ENCODE measurements around the gene ATAT1. TPM values are rescaled to one million over a fixed set of nuclear protein-coding genes. Genes with fewer than 3 reads are reported as not detected.

The ATAT1 gene
- total and polyA plus RNA-seq, 2 of the 13 experiments (the other 11 are each of a cell fraction or from before 2014, with no cell fraction given), result 9.2 to 23.6 TPM

DNA sequence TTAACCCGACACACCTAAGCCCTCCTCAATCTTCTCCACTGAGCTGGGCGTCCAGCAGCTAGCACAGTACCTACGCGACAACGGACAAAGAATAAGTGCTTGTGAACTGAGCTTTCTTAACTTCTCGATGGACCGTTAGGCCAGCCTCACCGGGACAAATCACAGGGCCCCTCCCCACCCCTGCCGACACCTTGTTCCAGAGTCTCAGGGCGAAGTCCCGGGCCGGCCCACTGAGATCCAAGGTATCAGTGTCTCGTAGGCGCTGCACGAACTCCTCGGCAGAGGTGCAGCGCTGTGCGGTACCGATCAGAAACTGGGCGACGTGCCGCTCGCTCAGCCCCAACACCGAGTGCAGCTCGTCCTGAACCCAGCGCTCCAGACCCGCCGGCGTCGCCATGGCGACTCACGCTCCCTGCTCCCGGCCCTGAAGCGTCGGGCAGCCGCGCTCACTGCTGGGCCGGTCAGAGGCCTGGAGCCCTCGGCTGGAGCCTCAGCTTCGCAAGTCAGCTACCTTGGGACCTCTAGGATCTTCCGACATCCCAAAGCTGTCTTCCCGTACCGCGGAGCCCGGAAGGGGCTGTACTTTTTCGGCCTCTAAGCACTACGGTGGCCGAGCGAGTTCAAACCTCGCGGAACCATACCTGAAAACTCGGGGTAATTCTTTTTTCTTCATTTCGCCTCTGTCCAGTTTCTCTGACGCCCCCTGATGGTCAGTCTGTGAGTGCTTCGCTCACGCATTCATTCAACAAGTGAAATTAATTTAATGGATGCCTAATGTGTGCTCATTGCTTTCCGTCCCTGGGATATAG is 46.0 kb downstream of the ATAT1 start, which contains the start of gene DHX16 (continued):
- TF ChIP-seq ZNF552 (CRISPR knock-in tag; IDR thresholded peaks at IDR 0.05; ENCODE audit: borderline replicate concordance) (no peak; the same call in 1 of the 2 replicates), FOXA3 (CRISPR knock-in tag; IDR thresholded peaks at IDR 0.05) (peak; percentile 71; the same call in 1 of the 2 replicates), MTA3 (CRISPR knock-in tag; IDR thresholded peaks at IDR 0.05) (no peak), CEBPG (CRISPR knock-in tag; IDR thresholded peaks at IDR 0.05) (0 out of 2 replicates have a peak, but pooled peaks have one; percentile 26), ZNF720 (CRISPR knock-in tag; IDR thresholded peaks at IDR 0.05) (no peak), RFXAP (CRISPR knock-in tag; IDR thresholded peaks at IDR 0.05; ENCODE audit: borderline replicate concordance) (peak; percentile 81; the same call in 1 of the 2 replicates), ZNF569 (CRISPR knock-in tag; IDR thresholded peaks at IDR 0.05; ENCODE audit: borderline replicate concordance) (no peak), ZZZ3 (CRISPR knock-in tag; IDR thresholded peaks at IDR 0.05; ENCODE audit: borderline replicate concordance) (no peak; the same call in 1 of the 2 replicates), ZNF329 (CRISPR knock-in tag; IDR thresholded peaks at IDR 0.05; ENCODE audit: low read depth) (peak; percentile 58; the same call in 1 of the 2 replicates), SIX1 (CRISPR knock-in tag; IDR thresholded peaks at IDR 0.05; ENCODE audit: borderline replicate concordance) (peak; percentile 67; the same call in 1 of the 2 replicates), POLR2G (IDR thresholded peaks at IDR 0.05; ENCODE audit: low read depth, low read length) (peak; percentile 89), TRIM24 (CRISPR knock-in tag; IDR thresholded peaks at IDR 0.05) (no peak), HNRNPL (IDR thresholded peaks at IDR 0.05; ENCODE audit: low read depth, low read length) (no peak), SRSF1 (optimal IDR thresholded peaks at IDR 0.05; ENCODE audit: low read depth, low read length) (peak; percentile 55), RARG (CRISPR knock-in tag; IDR thresholded peaks at IDR 0.05; ENCODE audit: low read depth) (no peak), FIP1L1 (IDR thresholded peaks at IDR 0.05; ENCODE audit: borderline replicate concordance, insufficient read depth, low read depth, low read length) (no peak)
- TF ChIP-seq, protein P1, sequence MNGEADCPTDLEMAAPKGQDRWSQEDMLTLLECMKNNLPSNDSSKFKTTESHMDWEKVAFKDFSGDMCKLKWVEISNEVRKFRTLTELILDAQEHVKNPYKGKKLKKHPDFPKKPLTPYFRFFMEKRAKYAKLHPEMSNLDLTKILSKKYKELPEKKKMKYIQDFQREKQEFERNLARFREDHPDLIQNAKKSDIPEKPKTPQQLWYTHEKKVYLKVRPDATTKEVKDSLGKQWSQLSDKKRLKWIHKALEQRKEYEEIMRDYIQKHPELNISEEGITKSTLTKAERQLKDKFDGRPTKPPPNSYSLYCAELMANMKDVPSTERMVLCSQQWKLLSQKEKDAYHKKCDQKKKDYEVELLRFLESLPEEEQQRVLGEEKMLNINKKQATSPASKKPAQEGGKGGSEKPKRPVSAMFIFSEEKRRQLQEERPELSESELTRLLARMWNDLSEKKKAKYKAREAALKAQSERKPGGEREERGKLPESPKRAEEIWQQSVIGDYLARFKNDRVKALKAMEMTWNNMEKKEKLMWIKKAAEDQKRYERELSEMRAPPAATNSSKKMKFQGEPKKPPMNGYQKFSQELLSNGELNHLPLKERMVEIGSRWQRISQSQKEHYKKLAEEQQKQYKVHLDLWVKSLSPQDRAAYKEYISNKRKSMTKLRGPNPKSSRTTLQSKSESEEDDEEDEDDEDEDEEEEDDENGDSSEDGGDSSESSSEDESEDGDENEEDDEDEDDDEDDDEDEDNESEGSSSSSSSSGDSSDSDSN (CRISPR knock-in tag; IDR thresholded peaks at IDR 0.05), result peak; percentile 93
- TF ChIP-seq, protein P2, sequence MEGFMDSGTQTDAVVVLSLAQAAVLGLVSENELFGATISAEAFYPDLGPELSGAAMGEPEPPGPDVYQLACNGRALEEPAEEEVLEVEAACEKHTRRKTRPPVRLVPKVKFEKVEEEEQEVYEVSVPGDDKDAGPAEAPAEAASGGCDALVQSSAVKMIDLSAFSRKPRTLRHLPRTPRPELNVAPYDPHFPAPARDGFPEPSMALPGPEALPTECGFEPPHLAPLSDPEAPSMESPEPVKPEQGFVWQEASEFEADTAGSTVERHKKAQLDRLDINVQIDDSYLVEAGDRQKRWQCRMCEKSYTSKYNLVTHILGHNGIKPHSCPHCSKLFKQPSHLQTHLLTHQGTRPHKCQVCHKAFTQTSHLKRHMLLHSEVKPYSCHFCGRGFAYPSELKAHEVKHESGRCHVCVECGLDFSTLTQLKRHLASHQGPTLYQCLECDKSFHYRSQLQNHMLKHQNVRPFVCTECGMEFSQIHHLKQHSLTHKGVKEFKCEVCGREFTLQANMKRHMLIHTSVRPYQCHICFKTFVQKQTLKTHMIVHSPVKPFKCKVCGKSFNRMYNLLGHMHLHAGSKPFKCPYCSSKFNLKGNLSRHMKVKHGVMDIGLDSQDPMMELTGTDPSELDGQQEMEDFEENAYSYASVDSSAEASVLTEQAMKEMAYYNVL (CRISPR knock-in tag; IDR thresholded peaks at IDR 0.05; ENCODE audit: borderline replicate concordance), result peak; percentile 72; the same call in 1 of the 2 replicates
- TF ChIP-seq, protein P3, sequence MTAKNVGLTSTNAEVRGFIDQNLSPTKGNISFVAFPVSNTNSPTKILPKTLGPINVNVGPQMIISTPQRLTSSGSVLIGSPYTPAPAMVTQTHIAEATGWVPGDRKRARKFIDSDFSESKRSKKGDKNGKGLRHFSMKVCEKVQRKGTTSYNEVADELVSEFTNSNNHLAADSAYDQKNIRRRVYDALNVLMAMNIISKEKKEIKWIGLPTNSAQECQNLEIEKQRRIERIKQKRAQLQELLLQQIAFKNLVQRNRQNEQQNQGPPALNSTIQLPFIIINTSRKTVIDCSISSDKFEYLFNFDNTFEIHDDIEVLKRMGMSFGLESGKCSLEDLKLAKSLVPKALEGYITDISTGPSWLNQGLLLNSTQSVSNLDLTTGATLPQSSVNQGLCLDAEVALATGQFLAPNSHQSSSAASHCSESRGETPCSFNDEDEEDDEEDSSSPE (CRISPR knock-in tag; IDR thresholded peaks at IDR 0.05), result 0 out of 2 replicates have a peak, but pooled peaks have one; percentile 11
- TF ChIP-seq, protein P4, sequence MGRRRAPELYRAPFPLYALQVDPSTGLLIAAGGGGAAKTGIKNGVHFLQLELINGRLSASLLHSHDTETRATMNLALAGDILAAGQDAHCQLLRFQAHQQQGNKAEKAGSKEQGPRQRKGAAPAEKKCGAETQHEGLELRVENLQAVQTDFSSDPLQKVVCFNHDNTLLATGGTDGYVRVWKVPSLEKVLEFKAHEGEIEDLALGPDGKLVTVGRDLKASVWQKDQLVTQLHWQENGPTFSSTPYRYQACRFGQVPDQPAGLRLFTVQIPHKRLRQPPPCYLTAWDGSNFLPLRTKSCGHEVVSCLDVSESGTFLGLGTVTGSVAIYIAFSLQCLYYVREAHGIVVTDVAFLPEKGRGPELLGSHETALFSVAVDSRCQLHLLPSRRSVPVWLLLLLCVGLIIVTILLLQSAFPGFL (CRISPR knock-in tag; IDR thresholded peaks at IDR 0.05), result no peak
- TF ChIP-seq, protein P5, sequence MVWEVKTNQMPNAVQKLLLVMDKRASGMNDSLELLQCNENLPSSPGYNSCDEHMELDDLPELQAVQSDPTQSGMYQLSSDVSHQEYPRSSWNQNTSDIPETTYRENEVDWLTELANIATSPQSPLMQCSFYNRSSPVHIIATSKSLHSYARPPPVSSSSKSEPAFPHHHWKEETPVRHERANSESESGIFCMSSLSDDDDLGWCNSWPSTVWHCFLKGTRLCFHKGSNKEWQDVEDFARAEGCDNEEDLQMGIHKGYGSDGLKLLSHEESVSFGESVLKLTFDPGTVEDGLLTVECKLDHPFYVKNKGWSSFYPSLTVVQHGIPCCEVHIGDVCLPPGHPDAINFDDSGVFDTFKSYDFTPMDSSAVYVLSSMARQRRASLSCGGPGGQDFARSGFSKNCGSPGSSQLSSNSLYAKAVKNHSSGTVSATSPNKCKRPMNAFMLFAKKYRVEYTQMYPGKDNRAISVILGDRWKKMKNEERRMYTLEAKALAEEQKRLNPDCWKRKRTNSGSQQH (CRISPR knock-in tag; IDR thresholded peaks at IDR 0.05; ENCODE audit: low read depth), result 0 out of 2 replicates have a peak, but pooled peaks have one; percentile 40
